Cardiac fibroblast (primary cell): ENCODE measurements around the gene CCDC102A.
A peak's percentile ranks its signal among the peaks of the same experiment; 100 is the strongest.

Experiments used
- DNase-seq, 2 donors: peaks; one replicate each; pipeline versions ENCODE4 v3.0.0 to v3.0.0-alpha.2; 2010; ENCODE audit warnings: low read depth in 2 of 2
- H3K4me3 ChIP-seq, 2 donors: replicated peaks in 1 of 2; 1 replicate in 1 of 2; 2 replicates in 1 of 2; pipeline ENCODE4 v1.5.1; 2011; ENCODE audit warnings: low read depth in 2 of 2, low read length in 2 of 2, mild to moderate bottlenecking in 2 of 2, moderate library complexity in 1 of 2
- CTCF ChIP-seq: IDR thresholded peaks from one replicate; pipeline ENCODE4 v1.5.1; 2011; ENCODE audit warnings: low read depth, mild to moderate bottlenecking, low read length, inconsistent platforms

CCDC102A gene

GRCh38 chr16:57472665-57473060 is 63.7 kb downstream of the CCDC102A start:
- DNase-seq: no peak
- TF ChIP-seq CTCF: no peak
- no peak overlapping the region for H3K4me3 ChIP-seq

- no peak for DNase-seq
- no peak overlapping the region for H3K4me3 ChIP-seq
- TF ChIP-seq CTCF: no peak
Observed at GRCh38 chr16:57471852-57472664, 64.3 kb downstream of the CCDC102A start.

- no peak for TF ChIP-seq CTCF
- H3K4me3 ChIP-seq: no peak overlapping the region
- DNase-seq: no peak
Observed at GRCh38 chr16:57471209-57471608, 65.2 kb downstream of the CCDC102A start.

- H3K4me3 ChIP-seq: no peak overlapping the region
- TF ChIP-seq CTCF: no peak
- DNase-seq: peak; percentile 62 to 81
Observed at GRCh38 chr16:57470711-57471110, 65.7 kb downstream of the CCDC102A start.

GRCh38 chr16:57469917-57470470 is 66.4 kb downstream of the CCDC102A start:
- peak in 1 of 2 donors; percentile 10 for DNase-seq
- H3K4me3 ChIP-seq: no peak overlapping the region
- no peak for TF ChIP-seq CTCF

GRCh38 chr16:57469046-57469445 is 67.3 kb downstream of the CCDC102A start:
- no peak overlapping the region for H3K4me3 ChIP-seq
- TF ChIP-seq CTCF: no peak
- no peak for DNase-seq
